NCI-H2171 (cell line): ENCODE measurements around the gene LDLR.
"Not testable (repeated sequence)": the region's sequence is repeated elsewhere in the genome, so short reads cannot be mapped to it uniquely, and the experiment has no call there.

Source experiments
- DNase-seq: peaks from one replicate; lab custom pipeline; 2025; lab: John Stamatoyannopoulos, UW

The LDLR gene

GRCh38 chr19:11106477-11106876 is 17.2 kb downstream of the LDLR start:
- DNase-seq: no peak

- DNase-seq: no peak
These were observed 19.5 kb downstream of the LDLR start for GRCh38 chr19:11108746-11109145.

- no peak for DNase-seq
These were observed 22.0 kb downstream of the LDLR start for GRCh38 chr19:11111117-11111770.

- no peak for DNase-seq
These were observed 22.5 kb downstream of the LDLR start for GRCh38 chr19:11111771-11112144.

GRCh38 chr19:11113140-11113708 is 24.0 kb downstream of the LDLR start:
- no peak for DNase-seq

GRCh38 chr19:11115042-11115441 is 25.8 kb downstream of the LDLR start:
- no peak for DNase-seq

GRCh38 chr19:11115895-11116446 is 26.7 kb downstream of the LDLR start:
- no peak for DNase-seq

- DNase-seq: no peak
These were observed 27.2 kb downstream of the LDLR start for GRCh38 chr19:11116507-11116906.

- not testable (repeated sequence) for DNase-seq
These were observed 32.7 kb downstream of the LDLR start for GRCh38 chr19:11121963-11122362.

- no peak for DNase-seq
These were observed 33.9 kb downstream of the LDLR start for GRCh38 chr19:11123114-11123513.

- not testable (repeated sequence) for DNase-seq
These were observed 34.9 kb downstream of the LDLR start for GRCh38 chr19:11124157-11124556.

GRCh38 chr19:11125994-11126685 is 36.9 kb downstream of the LDLR start:
- DNase-seq: no peak

- no peak for DNase-seq
These were observed 38.6 kb downstream of the LDLR start for GRCh38 chr19:11127905-11128304.

GRCh38 chr19:11130824-11131455 is 41.7 kb downstream of the LDLR start:
- DNase-seq: no peak

GRCh38 chr19:11131471-11131870 is 42.2 kb downstream of the LDLR start:
- no peak for DNase-seq

GRCh38 chr19:11136400-11137101 is 47.3 kb downstream of the LDLR start:
- DNase-seq: no peak

GRCh38 chr19:11137542-11138384 is 48.5 kb downstream of the LDLR start:
- peak; percentile 86 for DNase-seq

- DNase-seq: no peak
These were observed 49.5 kb downstream of the LDLR start for GRCh38 chr19:11138601-11139300.

- DNase-seq: not testable (repeated sequence)
These were observed 50.8 kb downstream of the LDLR start for GRCh38 chr19:11140023-11140538.

- DNase-seq: no peak
These were observed 51.6 kb downstream of the LDLR start for GRCh38 chr19:11140896-11141295.
